ENCODE data around the gene HDAC7.
A peak's percentile ranks its signal among the peaks of the same experiment; 100 is the strongest.

HDAC7 gene

GRCh38 chr12:47742253-47742825, 77.4 kb downstream of the HDAC7 start:
- Histone ChIP-seq H2AFZ (ENCODE audit: low read length, unreplicated experiment) (no peak overlapping the region), H3K27me3 (ENCODE audit: insufficient read depth, low read length) (no peaks in the 10 kb centered on the region), H3K79me2 (ENCODE audit: control insufficient read depth, insufficient read depth, low read length, unreplicated experiment) (no peaks in the 10 kb centered on the region), H3K27ac (ENCODE audit: low read depth, low read length) (no peak overlapping the region), H3K36me3 (ENCODE audit: insufficient read depth, low read length) (no peaks in the 10 kb centered on the region), H3K4me3 (ENCODE audit: low read depth, low read length) (no peak overlapping the region), H3K4me1 (ENCODE audit: control insufficient read depth, insufficient read depth, low read length, unreplicated experiment) (peaks cover 15% of the 10 kb centered on the region)

- Histone ChIP-seq H3K4me1 (ENCODE audit: control insufficient read depth, insufficient read depth, low read length, unreplicated experiment) (peaks cover 25% of the 10 kb centered on the region), H3K27ac (ENCODE audit: low read depth, low read length) (no peak overlapping the region), H3K4me3 (ENCODE audit: low read depth, low read length) (no peak overlapping the region), H2AFZ (ENCODE audit: low read length, unreplicated experiment) (no peak overlapping the region), H3K27me3 (ENCODE audit: insufficient read depth, low read length) (no peaks in the 10 kb centered on the region), H3K79me2 (ENCODE audit: control insufficient read depth, insufficient read depth, low read length, unreplicated experiment) (no peaks in the 10 kb centered on the region), H3K36me3 (ENCODE audit: insufficient read depth, low read length) (no peaks in the 10 kb centered on the region)
Measured at GRCh38 chr12:47741340-47741703, 78.4 kb downstream of the HDAC7 start.

GRCh38 chr12:47740606-47741339, 78.9 kb downstream of the HDAC7 start:
- H3K27ac ChIP-seq (ENCODE audit: low read depth, low read length) = no peak overlapping the region

GRCh38 chr12:47739979-47740378, 79.7 kb downstream of the HDAC7 start:
- Histone ChIP-seq H3K4me1 (ENCODE audit: control insufficient read depth, insufficient read depth, low read length, unreplicated experiment) (peaks cover 31% of the 10 kb centered on the region), H3K4me3 (ENCODE audit: low read depth, low read length) (no peak overlapping the region)

More at GRCh38 chr12:47740606-47741339, 78.9 kb downstream of the HDAC7 start:
- H3K27me3 ChIP-seq (ENCODE audit: insufficient read depth, low read length) = no peaks in the 10 kb centered on the region
- H3K79me2 ChIP-seq (ENCODE audit: control insufficient read depth, insufficient read depth, low read length, unreplicated experiment) = no peaks in the 10 kb centered on the region
- no peak overlapping the region for H2AFZ ChIP-seq (ENCODE audit: low read length, unreplicated experiment)
- no peaks in the 10 kb centered on the region for H3K36me3 ChIP-seq (ENCODE audit: insufficient read depth, low read length)
- no peak overlapping the region for H3K4me3 ChIP-seq (ENCODE audit: low read depth, low read length)
- peaks cover 31% of the 10 kb centered on the region for H3K4me1 ChIP-seq (ENCODE audit: control insufficient read depth, insufficient read depth, low read length, unreplicated experiment)

GRCh38 chr12:47739297-47739696, 80.4 kb downstream of the HDAC7 start:
- Histone ChIP-seq H3K79me2 (ENCODE audit: control insufficient read depth, insufficient read depth, low read length, unreplicated experiment) (no peaks in the 10 kb centered on the region), H3K4me1 (ENCODE audit: control insufficient read depth, insufficient read depth, low read length, unreplicated experiment) (peaks cover 31% of the 10 kb centered on the region), H2AFZ (ENCODE audit: low read length, unreplicated experiment) (no peak overlapping the region), H3K4me3 (ENCODE audit: low read depth, low read length) (no peak overlapping the region), H3K27ac (ENCODE audit: low read depth, low read length) (no peak overlapping the region), H3K36me3 (ENCODE audit: insufficient read depth, low read length) (no peaks in the 10 kb centered on the region), H3K27me3 (ENCODE audit: insufficient read depth, low read length) (no peaks in the 10 kb centered on the region)

More at GRCh38 chr12:47739979-47740378, 79.7 kb downstream of the HDAC7 start:
- H3K36me3 ChIP-seq (ENCODE audit: insufficient read depth, low read length) = no peaks in the 10 kb centered on the region
- no peaks in the 10 kb centered on the region for H3K79me2 ChIP-seq (ENCODE audit: control insufficient read depth, insufficient read depth, low read length, unreplicated experiment)
- no peaks in the 10 kb centered on the region for H3K27me3 ChIP-seq (ENCODE audit: insufficient read depth, low read length)
- H3K27ac ChIP-seq (ENCODE audit: low read depth, low read length) = no peak overlapping the region
- H2AFZ ChIP-seq (ENCODE audit: low read length, unreplicated experiment) = no peak overlapping the region

- H3K79me2 ChIP-seq (ENCODE audit: control insufficient read depth, insufficient read depth, low read length, unreplicated experiment) = no peaks in the 10 kb centered on the region
- H3K36me3 ChIP-seq (ENCODE audit: insufficient read depth, low read length) = no peaks in the 10 kb centered on the region
- H3K4me1 ChIP-seq (ENCODE audit: control insufficient read depth, insufficient read depth, low read length, unreplicated experiment) = peaks cover 31% of the 10 kb centered on the region
- H3K4me3 ChIP-seq (ENCODE audit: low read depth, low read length) = no peak overlapping the region
- H3K27ac ChIP-seq (ENCODE audit: low read depth, low read length) = no peak overlapping the region
- no peaks in the 10 kb centered on the region for H3K27me3 ChIP-seq (ENCODE audit: insufficient read depth, low read length)
- no peak overlapping the region for H2AFZ ChIP-seq (ENCODE audit: low read length, unreplicated experiment)
Measured at GRCh38 chr12:47737936-47738594, 81.6 kb downstream of the HDAC7 start.

GRCh38 chr12:47736877-47737676, 82.6 kb downstream of the HDAC7 start:
- peaks cover 31% of the 10 kb centered on the region for H3K4me1 ChIP-seq (ENCODE audit: control insufficient read depth, insufficient read depth, low read length, unreplicated experiment)
- H3K27me3 ChIP-seq (ENCODE audit: insufficient read depth, low read length) = no peaks in the 10 kb centered on the region
- H3K27ac ChIP-seq (ENCODE audit: low read depth, low read length) = 0 out of 2 replicates have a peak overlapping the region, but pooled peaks have one; percentile 28
- H3K4me3 ChIP-seq (ENCODE audit: low read depth, low read length) = peak overlapping the region; percentile 58
- H2AFZ ChIP-seq (ENCODE audit: low read length, unreplicated experiment) = no peak overlapping the region
- H3K36me3 ChIP-seq (ENCODE audit: insufficient read depth, low read length) = no peaks in the 10 kb centered on the region
- no peaks in the 10 kb centered on the region for H3K79me2 ChIP-seq (ENCODE audit: control insufficient read depth, insufficient read depth, low read length, unreplicated experiment)

GRCh38 chr12:47736216-47736615, 83.5 kb downstream of the HDAC7 start:
- H2AFZ ChIP-seq (ENCODE audit: low read length, unreplicated experiment) = no peak overlapping the region
- no peaks in the 10 kb centered on the region for H3K27me3 ChIP-seq (ENCODE audit: insufficient read depth, low read length)
- peaks cover 25% of the 10 kb centered on the region for H3K4me1 ChIP-seq (ENCODE audit: control insufficient read depth, insufficient read depth, low read length, unreplicated experiment)
- H3K36me3 ChIP-seq (ENCODE audit: insufficient read depth, low read length) = no peaks in the 10 kb centered on the region
- H3K79me2 ChIP-seq (ENCODE audit: control insufficient read depth, insufficient read depth, low read length, unreplicated experiment) = no peaks in the 10 kb centered on the region
- no peak overlapping the region for H3K27ac ChIP-seq (ENCODE audit: low read depth, low read length)
- H3K4me3 ChIP-seq (ENCODE audit: low read depth, low read length) = no peak overlapping the region

- no peak overlapping the region for H2AFZ ChIP-seq (ENCODE audit: low read length, unreplicated experiment)
- no peak overlapping the region for H3K4me3 ChIP-seq (ENCODE audit: low read depth, low read length)
- H3K79me2 ChIP-seq (ENCODE audit: control insufficient read depth, insufficient read depth, low read length, unreplicated experiment) = no peaks in the 10 kb centered on the region
- no peaks in the 10 kb centered on the region for H3K36me3 ChIP-seq (ENCODE audit: insufficient read depth, low read length)
- H3K4me1 ChIP-seq (ENCODE audit: control insufficient read depth, insufficient read depth, low read length, unreplicated experiment) = peaks cover 20% of the 10 kb centered on the region
- no peaks in the 10 kb centered on the region for H3K27me3 ChIP-seq (ENCODE audit: insufficient read depth, low read length)
- no peak overlapping the region for H3K27ac ChIP-seq (ENCODE audit: low read depth, low read length)
Measured at GRCh38 chr12:47735649-47736048, 84.1 kb downstream of the HDAC7 start.

GRCh38 chr12:47734725-47735480, 84.8 kb downstream of the HDAC7 start:
- Histone ChIP-seq H3K79me2 (ENCODE audit: control insufficient read depth, insufficient read depth, low read length, unreplicated experiment) (no peaks in the 10 kb centered on the region), H3K27ac (ENCODE audit: low read depth, low read length) (no peak overlapping the region)

More at GRCh38 chr12:47734725-47735480, 84.8 kb downstream of the HDAC7 start:
- Histone ChIP-seq H2AFZ (ENCODE audit: low read length, unreplicated experiment) (no peak overlapping the region), H3K27me3 (ENCODE audit: insufficient read depth, low read length) (no peaks in the 10 kb centered on the region), H3K36me3 (ENCODE audit: insufficient read depth, low read length) (no peaks in the 10 kb centered on the region), H3K4me3 (ENCODE audit: low read depth, low read length) (no peak overlapping the region), H3K4me1 (ENCODE audit: control insufficient read depth, insufficient read depth, low read length, unreplicated experiment) (peaks cover 20% of the 10 kb centered on the region)

Measured in ACC112 (cell line).